HG03575 (cell line): Measurements from ENCODE around the gene LDHAL6B.

Source experiments
- ATAC-seq: cut with Tn5 transposase; IDR thresholded peaks from one replicate; pipeline ENCODE4 v1.9.1; 2021; ENCODE audit not compliant: unreplicated experiment, insufficient number of reproducible peaks, low FRiP score; ENCODE audit errors: extremely low read depth

LDHAL6B gene

GRCh38 chr15:59174835-59175831 is 31.5 kb upstream of the LDHAL6B start:
- no peak for ATAC-seq

- no peak for ATAC-seq
Measured at GRCh38 chr15:59176653-59177316, 29.9 kb upstream of the LDHAL6B start.

GRCh38 chr15:59177317-59177660 is 29.4 kb upstream of the LDHAL6B start:
- no peak for ATAC-seq

GRCh38 chr15:59178151-59178695 is 28.4 kb upstream of the LDHAL6B start:
- no peak for ATAC-seq

DNA sequence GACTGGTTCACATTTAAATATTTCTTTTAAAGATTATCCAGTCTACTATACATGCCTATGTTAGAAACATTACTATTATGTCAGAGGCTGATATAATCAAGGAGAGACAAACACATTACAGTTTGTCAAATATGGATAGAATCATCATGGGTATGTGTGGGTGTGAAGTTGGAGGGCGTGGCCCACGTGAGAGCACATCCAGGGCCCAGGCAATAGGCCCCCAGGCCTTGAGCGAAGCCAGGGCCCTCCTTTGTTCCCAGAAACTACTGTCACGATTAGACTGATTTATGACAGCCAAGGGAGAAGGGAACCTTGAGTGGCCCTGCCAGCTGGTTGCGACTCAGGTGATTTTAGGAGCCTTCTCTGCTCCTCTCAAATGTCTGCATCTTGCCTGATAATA is 26.9 kb upstream of the LDHAL6B start:
- ATAC-seq: no peak

DNA sequence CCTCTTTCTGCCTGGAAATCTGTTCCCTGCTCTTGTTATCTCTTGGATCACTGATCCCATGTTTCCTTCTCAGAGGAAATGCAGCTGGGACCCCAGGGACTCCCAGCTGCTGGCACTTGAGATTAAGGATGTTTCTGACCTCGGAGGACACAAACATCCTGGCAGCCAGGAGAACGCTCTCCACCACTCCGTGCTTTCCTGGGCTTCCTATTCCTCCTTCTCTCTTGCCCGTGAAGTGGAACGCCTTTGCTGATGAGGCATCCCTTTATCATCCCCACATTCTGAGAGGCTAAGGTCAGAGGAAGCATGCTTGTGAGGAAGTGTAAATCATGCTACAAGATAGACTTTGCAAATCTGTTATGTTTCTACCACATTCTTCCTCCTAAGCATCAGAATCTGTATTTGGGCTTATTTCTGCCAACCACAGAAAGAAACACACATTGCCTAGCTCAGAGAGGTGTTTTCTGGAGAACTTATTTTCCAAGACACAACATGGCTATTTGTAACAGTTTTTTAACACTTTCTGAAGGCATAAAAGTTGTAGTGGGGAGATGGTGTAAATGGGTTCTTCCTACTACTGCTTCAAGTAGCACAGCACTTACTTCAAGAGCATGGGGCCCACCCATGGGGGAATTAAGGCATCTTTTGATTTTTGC is 25.6 kb upstream of the LDHAL6B start:
- ATAC-seq: no peak

DNA sequence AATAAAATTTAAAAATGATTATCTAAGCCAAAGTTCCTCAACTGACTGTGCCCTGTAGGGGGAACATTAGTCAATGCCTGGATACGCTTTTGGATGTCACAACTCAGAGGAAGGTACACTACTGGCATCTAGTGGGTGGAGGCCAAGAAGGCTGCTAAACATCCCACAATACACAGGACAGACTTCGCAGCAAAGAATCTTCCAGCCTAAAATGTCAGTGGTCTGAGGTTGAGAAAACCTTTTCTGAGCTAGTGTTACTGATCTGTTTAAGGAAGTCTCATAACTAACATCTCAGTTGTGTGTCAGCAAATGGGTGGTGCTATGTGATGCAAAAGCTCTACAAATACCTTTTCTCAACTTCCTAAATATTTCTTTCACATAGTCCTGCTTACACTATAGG is 20.9 kb upstream of the LDHAL6B start:
- ATAC-seq: no peak

- ATAC-seq: no peak
Measured at GRCh38 chr15:59186501-59186900, 20.1 kb upstream of the LDHAL6B start.

GRCh38 chr15:59189241-59189640 is 17.4 kb upstream of the LDHAL6B start:
- ATAC-seq: no peak

DNA sequence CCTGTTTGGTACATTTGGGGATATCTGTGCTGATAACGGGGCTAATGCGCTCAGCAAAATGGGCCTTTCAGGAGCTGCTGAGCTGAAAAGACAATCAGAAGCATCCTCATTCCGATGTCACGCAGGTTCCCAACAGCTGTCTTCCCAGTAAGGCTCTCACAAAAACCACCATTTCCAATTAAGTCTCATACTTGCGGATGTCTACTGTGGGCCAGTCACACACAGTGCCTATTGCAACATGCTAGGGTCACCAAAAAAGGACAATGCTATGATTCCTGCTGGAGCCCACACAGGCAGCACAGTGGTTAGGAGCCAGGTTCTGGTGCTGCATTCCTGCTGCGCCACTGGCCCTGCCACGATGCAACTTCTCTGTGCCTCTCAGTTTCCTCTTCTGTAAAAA is 16.4 kb upstream of the LDHAL6B start:
- no peak for ATAC-seq

DNA sequence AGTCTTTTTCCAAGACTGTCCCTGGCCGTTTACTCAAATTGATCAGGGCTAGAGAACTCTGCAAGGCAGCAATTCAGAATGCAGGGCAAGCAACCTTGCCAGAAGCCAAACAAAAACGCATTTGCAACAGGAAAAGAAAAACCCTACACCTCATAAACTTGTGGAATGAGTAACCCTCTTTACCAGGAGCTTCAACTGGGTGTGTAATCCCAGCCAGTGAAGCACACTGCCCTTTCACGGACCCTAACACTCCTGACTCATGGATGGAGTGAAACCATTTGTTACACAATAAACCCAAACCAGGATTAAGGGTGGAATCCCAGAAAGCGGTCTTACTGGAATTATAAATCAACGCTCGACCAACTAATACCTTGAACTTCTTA is 14.8 kb upstream of the LDHAL6B start:
- no peak for ATAC-seq

DNA sequence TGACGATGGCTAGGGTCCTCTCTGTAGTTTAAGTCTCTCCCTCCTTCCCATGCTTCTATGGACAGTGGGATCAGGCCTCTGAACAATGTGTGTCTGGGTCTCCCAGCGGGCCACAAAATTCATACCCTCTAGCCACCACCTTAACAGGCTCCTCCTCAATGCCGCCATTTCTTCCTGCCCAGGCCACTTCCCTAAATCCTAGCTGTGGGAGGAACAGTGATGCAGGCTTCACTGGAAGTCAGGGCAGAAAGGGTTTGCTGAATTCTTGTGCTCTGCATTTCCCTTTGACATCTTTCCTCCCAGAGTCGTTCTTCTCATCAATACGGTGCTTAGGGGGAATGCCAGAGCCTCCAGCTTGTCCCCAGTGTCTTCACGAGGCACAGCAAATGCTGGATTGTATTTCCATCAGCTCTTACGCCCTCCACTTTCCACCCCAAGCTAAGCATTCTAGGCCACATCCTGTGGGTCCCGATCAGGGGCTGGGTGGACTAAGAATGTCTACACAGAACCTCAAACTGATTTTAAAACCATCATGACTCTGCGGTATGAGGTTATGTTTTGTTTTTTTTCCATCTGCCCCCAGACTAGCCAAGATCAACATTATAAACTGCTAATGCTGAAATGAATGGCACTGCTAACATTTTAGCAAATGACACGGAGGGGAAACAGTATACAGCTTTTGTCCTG is 11.9 kb upstream of the LDHAL6B start:
- ATAC-seq: no peak

GRCh38 chr15:59196416-59196815 is 10.2 kb upstream of the LDHAL6B start:
- no peak for ATAC-seq

DNA sequence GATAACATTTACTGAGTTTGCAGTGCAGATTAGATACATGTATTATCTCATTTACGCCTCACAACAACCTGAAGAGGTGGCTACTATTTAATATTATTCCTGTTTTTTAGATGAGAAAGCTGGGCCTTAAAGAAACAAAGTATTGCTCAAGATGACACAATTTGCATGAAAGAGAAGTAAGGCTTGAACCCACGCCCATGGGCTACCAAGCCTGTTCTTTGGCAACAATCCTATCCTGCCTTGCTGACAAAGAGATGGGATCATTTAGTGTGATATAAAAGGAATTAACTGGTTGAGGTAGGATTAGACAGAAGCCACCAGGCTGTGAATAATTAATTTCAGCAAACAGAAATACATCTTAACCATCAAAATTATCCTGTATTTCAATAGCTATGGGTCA is 9.2 kb upstream of the LDHAL6B start:
- no peak for ATAC-seq

- ATAC-seq: no peak
Measured at GRCh38 chr15:59199626-59200465, 6.8 kb upstream of the LDHAL6B start.

GRCh38 chr15:59200560-59200959 is 6.1 kb upstream of the LDHAL6B start:
- no peak for ATAC-seq

GRCh38 chr15:59203008-59203407 is 3.6 kb upstream of the LDHAL6B start:
- ATAC-seq: no peak

- ATAC-seq: no peak
Measured at GRCh38 chr15:59203657-59204056, 3.0 kb upstream of the LDHAL6B start.
